Suprapubic skin (tissue), 4 donors: Measurements from ENCODE around the gene MAP1LC3B.

ENCODE experiments used
- POLR2A ChIP-seq, 2 donors: fragments of 450-650 bp; IDR thresholded peaks; one replicate each; pipeline ENCODE4 v1.6.1; 2017; ENCODE audit warnings: antibody characterized with exemption in 2 of 2, mild to moderate bottlenecking in 2 of 2, moderate library complexity in 2 of 2
- POLR2AphosphoS5 ChIP-seq, 3 donors: sonication (generic); formaldehyde crosslinking; IDR thresholded peaks; one replicate each; pipeline ENCODE4 v1.6.1; 2017; ENCODE audit warnings: antibody characterized with exemption in 3 of 3
- TF ChIP-seq, protein P1 (sequence below), 2 donors: fragments of 200-600 bp in 1 of 2; fragments of 450-650 bp in 1 of 2; sonication (generic) in 1 of 2; IDR thresholded peaks; one replicate each; pipeline ENCODE4 v1.5.1; 2016 to 2019; ENCODE audit warnings: antibody characterized with exemption in 2 of 2, mild to moderate bottlenecking in 1 of 2, moderate library complexity in 1 of 2

DNA sequence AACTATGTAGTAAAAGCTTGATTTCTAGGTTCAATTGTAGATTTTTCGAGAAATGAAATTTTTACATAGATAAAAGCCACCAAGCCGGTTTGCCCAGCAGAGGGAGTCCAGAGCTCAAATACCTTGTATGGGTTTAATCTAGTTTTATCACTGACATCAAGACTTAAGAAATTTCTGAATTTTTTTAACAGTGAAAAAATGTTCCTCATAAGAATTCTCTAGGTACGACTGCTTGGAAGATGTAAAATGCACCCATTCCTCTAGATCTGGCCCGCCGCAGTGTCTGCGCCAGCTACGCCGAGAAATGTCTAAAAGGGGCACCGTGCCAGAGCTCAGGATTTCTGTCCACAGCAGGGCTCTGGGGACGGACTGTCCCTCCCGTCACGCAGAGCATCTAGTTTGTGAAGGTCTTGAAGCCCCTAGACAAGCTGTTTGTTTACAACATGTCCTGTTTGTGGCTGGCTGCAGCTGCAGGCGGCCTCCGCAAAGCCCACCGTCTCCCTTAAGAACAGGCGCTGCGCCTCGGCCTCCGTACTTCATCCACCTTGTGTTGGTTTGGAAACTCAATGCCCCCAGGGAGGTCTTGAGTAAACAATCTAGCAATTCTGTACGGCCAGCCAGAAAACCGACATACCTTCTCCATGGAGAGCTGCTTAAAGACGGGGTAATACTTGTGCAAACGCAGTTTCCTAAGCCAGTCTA is 24.8 kb downstream of the MAP1LC3B start:
- TF ChIP-seq, protein P1, sequence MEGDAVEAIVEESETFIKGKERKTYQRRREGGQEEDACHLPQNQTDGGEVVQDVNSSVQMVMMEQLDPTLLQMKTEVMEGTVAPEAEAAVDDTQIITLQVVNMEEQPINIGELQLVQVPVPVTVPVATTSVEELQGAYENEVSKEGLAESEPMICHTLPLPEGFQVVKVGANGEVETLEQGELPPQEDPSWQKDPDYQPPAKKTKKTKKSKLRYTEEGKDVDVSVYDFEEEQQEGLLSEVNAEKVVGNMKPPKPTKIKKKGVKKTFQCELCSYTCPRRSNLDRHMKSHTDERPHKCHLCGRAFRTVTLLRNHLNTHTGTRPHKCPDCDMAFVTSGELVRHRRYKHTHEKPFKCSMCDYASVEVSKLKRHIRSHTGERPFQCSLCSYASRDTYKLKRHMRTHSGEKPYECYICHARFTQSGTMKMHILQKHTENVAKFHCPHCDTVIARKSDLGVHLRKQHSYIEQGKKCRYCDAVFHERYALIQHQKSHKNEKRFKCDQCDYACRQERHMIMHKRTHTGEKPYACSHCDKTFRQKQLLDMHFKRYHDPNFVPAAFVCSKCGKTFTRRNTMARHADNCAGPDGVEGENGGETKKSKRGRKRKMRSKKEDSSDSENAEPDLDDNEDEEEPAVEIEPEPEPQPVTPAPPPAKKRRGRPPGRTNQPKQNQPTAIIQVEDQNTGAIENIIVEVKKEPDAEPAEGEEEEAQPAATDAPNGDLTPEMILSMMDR (IDR thresholded peaks at IDR 0.05), result peak; percentile 52 to 61
- no peak for TF ChIP-seq POLR2A (IDR thresholded peaks at IDR 0.05)
- TF ChIP-seq POLR2AphosphoS5 (IDR thresholded peaks at IDR 0.05), result no peak
